BE2C (cell line): ENCODE measurements around the gene RIMBP2.

Experiments used
- DNase-seq: peaks from one replicate; pipeline ENCODE4 v3.0.0-alpha.2; 2020
- H3K27me3 ChIP-seq: fragments of 250-450 bp; sonication (Bioruptor Pico); 2 replicates; pipeline ENCODE4 v1.5.1; 2020; ENCODE audit warnings: mild to moderate bottlenecking
- H3K36me3 ChIP-seq: fragments of 250-450 bp; sonication (Bioruptor Pico); 2 replicates; pipeline ENCODE4 v1.5.1; 2020; ENCODE audit warnings: mild to moderate bottlenecking
- H3K4me1 ChIP-seq: fragments of 250-450 bp; sonication (Bioruptor Pico); 2 replicates; pipeline ENCODE4 v1.5.1; 2020
- H3K4me3 ChIP-seq: 2 replicates; pipeline ENCODE4 v1.5.1; 2011; ENCODE audit warnings: low read depth, low read length
- H3K9me3 ChIP-seq: fragments of 250-450 bp; sonication (Bioruptor Pico); 2 replicates; pipeline ENCODE4 v1.5.1; 2020
- CTCF ChIP-seq: IDR thresholded peaks from 2 replicates; pipeline ENCODE4 v1.5.1; 2012; ENCODE audit warnings: mild to moderate bottlenecking, low read depth, low read length

The RIMBP2 gene

GRCh38 chr12:130508318-130508717 is 207.8 kb downstream of the RIMBP2 start:
- Histone ChIP-seq H3K9me3 (no peaks in the 10 kb centered on the region), H3K4me3 (no peak overlapping the region), H3K36me3 (peaks cover 64% of the 10 kb centered on the region), H3K27me3 (no peaks in the 10 kb centered on the region), H3K4me1 (peaks cover 10% of the 10 kb centered on the region)
- TF ChIP-seq CTCF: no peak
- DNase-seq: no peak

DNA sequence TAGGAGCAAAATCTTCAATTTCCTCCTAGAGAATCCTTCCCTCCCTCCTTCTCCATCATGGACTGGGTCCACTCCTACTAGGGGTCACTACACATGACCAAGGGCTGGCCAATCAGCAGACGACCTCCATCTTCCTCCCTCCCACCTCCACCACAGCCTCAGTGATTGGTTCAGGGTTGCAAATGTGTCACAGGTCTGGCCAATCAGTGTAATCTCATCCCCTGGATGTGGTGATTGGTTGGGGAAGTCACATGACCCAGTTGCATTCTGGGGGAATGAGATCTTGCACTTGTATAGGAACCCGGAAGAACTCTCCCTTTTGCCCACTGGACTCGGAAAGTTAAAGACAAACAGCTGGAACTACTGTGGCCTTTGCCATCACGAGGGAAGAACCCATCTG is 209.3 kb downstream of the RIMBP2 start:
- H3K4me1 ChIP-seq: peaks cover 10% of the 10 kb centered on the region
- H3K9me3 ChIP-seq: no peaks in the 10 kb centered on the region
- H3K4me3 ChIP-seq: no peak overlapping the region
- DNase-seq: no peak
- TF ChIP-seq CTCF: no peak
- no peaks in the 10 kb centered on the region for H3K27me3 ChIP-seq
- H3K36me3 ChIP-seq: peaks cover 63% of the 10 kb centered on the region

- Histone ChIP-seq H3K27me3 (no peaks in the 10 kb centered on the region), H3K9me3 (no peaks in the 10 kb centered on the region), H3K4me1 (peaks cover 10% of the 10 kb centered on the region), H3K4me3 (no peak overlapping the region), H3K36me3 (peaks cover 61% of the 10 kb centered on the region)
- no peak for TF ChIP-seq CTCF
- no peak for DNase-seq
Observed at GRCh38 chr12:130504840-130505175, 211.3 kb downstream of the RIMBP2 start.

DNA sequence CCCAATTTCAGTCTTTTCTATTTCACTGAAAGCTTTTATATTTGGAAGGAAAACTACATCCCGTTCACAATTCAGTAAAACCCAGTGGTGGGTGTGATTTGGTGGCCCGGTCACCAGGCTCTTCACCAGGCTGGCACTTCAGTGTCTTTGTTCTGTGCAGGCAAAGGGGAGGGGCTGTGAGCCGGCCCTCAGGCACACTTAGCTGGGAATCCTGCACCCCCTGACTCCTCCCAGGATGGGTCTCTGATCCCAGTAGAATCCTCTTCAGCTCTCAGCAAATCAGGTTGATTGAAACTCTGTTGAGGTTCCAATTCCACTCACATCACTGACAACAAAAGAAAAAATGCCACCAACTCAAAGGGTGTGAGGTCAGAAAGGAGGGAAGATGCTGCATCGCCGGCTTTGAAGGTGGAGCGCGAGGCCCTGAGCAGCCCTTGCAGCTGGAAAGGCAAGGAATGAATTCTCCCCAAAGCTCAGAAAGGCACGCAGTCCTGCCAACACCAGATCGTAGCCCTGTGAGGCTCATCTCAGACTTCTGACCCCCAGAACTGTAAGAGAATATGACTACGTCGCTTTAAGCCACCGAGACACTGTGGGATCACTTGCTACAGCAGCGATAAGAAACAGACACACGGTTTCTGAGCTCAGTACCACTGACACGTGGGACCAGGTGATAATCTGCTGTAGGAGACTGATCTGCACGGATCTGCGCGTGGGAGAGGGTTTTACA is 211.8 kb downstream of the RIMBP2 start:
- H3K9me3 ChIP-seq: peaks cover 3% of the 10 kb centered on the region
- no peak overlapping the region for H3K4me3 ChIP-seq
- H3K27me3 ChIP-seq: no peaks in the 10 kb centered on the region
- H3K36me3 ChIP-seq: peaks cover 62% of the 10 kb centered on the region
- TF ChIP-seq CTCF: no peak
- no peak for DNase-seq
- H3K4me1 ChIP-seq: peaks cover 10% of the 10 kb centered on the region

- Histone ChIP-seq H3K27me3 (no peaks in the 10 kb centered on the region), H3K4me3 (no peak overlapping the region), H3K36me3 (peaks cover 62% of the 10 kb centered on the region), H3K9me3 (peaks cover 3% of the 10 kb centered on the region), H3K4me1 (peaks cover 10% of the 10 kb centered on the region)
- TF ChIP-seq CTCF: no peak
- DNase-seq: no peak
Observed at GRCh38 chr12:130501821-130502220, 214.3 kb downstream of the RIMBP2 start.

GRCh38 chr12:130500835-130501330 is 215.2 kb downstream of the RIMBP2 start:
- no peak for TF ChIP-seq CTCF
- Histone ChIP-seq H3K27me3 (no peaks in the 10 kb centered on the region), H3K4me1 (peaks cover 10% of the 10 kb centered on the region), H3K4me3 (no peak overlapping the region), H3K36me3 (peaks cover 58% of the 10 kb centered on the region), H3K9me3 (peaks cover 3% of the 10 kb centered on the region)
- DNase-seq: no peak
